Gastroesophageal sphincter (tissue), 4 donors: Measurements from ENCODE around the gene KRTAP19-3. TPM values are rescaled to one million over a fixed set of nuclear protein-coding genes. Genes with fewer than 3 reads are reported as not detected.

ENCODE experiments used
- ATAC-seq: fragments of 150-250 bp; one replicate; pipeline ENCODE4 v1.9.1; 2016; ENCODE audit warnings: mild to moderate bottlenecking, moderate library complexity
- H3K27ac ChIP-seq, 4 donors: fragments of 200-600 bp; sonication (generic) in 3 of 4; 1 replicate in 3 of 4; 2 replicates in 1 of 4; pipeline ENCODE4 v1.5.1; 2016 to 2019
- H3K27me3 ChIP-seq: fragments of 200-600 bp; sonication (generic); one replicate; pipeline ENCODE4 v1.5.1; 2019
- H3K36me3 ChIP-seq, 2 donors: fragments of 200-600 bp; sonication (generic); one replicate each; pipeline ENCODE4 v1.5.1; 2019; ENCODE audit warnings: control low read depth in 1 of 2
- H3K4me1 ChIP-seq, 3 donors: fragments of 200-600 bp; sonication (generic); 1 replicate in 2 of 3; 2 replicates in 1 of 3; pipeline ENCODE4 v1.5.1; 2016 to 2019; ENCODE audit warnings: control low read depth in 2 of 3
- H3K4me3 ChIP-seq, 2 donors: fragments of 200-600 bp; sonication (generic); one replicate each; pipeline ENCODE4 v1.5.1; 2019; ENCODE audit warnings: mild to moderate bottlenecking in 1 of 2, moderate library complexity in 1 of 2
- H3K9me3 ChIP-seq, 3 donors: fragments of 200-600 bp; sonication (generic); one replicate each; pipeline ENCODE4 v1.5.1; 2017 to 2019; ENCODE audit warnings: control low read depth in 2 of 3
- EP300 ChIP-seq: sonication (generic); formaldehyde crosslinking; IDR thresholded peaks from one replicate; pipeline ENCODE4 v1.6.1; 2017; ENCODE audit warnings: antibody characterized with exemption, mild to moderate bottlenecking
- POLR2A ChIP-seq, 2 donors: fragments of 450-650 bp; IDR thresholded peaks; one replicate each; pipeline ENCODE4 v1.6.1; 2017; ENCODE audit warnings: antibody characterized with exemption in 2 of 2, mild to moderate bottlenecking in 2 of 2, moderate library complexity in 1 of 2
- POLR2AphosphoS5 ChIP-seq: sonication (generic); formaldehyde crosslinking; IDR thresholded peaks from one replicate; pipeline ENCODE4 v1.6.1; 2017; ENCODE audit warnings: antibody characterized with exemption
- WGBS, 2 donors: methylation state at CpG; one replicate each; pipeline ENCODE4 v1.1.5; 2018; ENCODE audit warnings: low coverage in 1 of 2; 5-methylcytosine and 5-hydroxymethylcytosine counted together
- total RNA-seq, 4 donors: library from RNA; depleted of rRNA; stranded (reverse); fragments of >200 nt; gene quantifications; one replicate each; pipeline ENCODE4 v1.1.0, GENCODE V29; 2016
- TF ChIP-seq, protein P1 (sequence below), 4 experiments: fragments of 200-600 bp in 2 of 4; fragments of 450-650 bp in 2 of 4; sonication (generic) in 1 of 4; IDR thresholded peaks; one replicate each; pipeline ENCODE4 v1.5.1; 2017 to 2019; ENCODE audit warnings: antibody characterized with exemption in 4 of 4, mild to moderate bottlenecking in 2 of 4, moderate library complexity in 2 of 4

KRTAP19-3 gene
- total RNA-seq, 4 donors from 2014 or later = 1.7 TPM; not detected in 3

DNA sequence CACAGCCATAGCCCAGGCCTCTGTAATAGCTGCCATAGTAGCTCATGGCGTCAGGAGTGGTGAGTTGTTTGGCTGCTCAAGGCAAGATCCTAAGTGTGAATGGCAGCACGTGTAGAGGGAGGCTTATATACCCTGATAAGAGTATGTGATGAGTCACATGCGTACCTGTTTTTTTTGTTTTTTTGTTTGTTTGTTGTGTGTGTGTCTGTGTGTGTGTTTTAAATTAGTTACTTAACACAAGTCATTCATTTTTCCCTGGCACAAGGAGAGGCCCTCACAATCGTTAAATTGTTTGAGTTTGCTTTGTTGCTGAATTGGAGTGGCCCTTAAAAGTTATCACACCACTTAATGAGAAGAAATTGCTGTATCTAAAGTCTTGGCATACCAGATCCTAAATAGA is 5.3 kb upstream of the KRTAP19-3 start, which contains the start of gene KRTAP19-4:
Gene KRTAP19-4 (minus strand): TSS at position 101 of the 400 bp plus-strand sequence. CDS start 55 bp downstream, at position 46.
- Histone ChIP-seq H3K27me3 (no peaks in the 10 kb centered on the region), H3K4me3 (no peak within 1 kb of the TSS), H3K27ac (no peak within 1 kb of the TSS), H3K36me3 (no peaks in the 10 kb centered on the region), H3K9me3 (no peaks in the 10 kb centered on the region), H3K4me1 (no peaks in the 10 kb centered on the region)
- 67 to 86% methylated on average over 1 to 2 of the region's 4 CpGs for WGBS, 2 donors
- no peak for ATAC-seq
- TF ChIP-seq POLR2A (IDR thresholded peaks at IDR 0.05) (no peak), POLR2AphosphoS5 (no peak), EP300 (no peak)
- TF ChIP-seq, protein P1, sequence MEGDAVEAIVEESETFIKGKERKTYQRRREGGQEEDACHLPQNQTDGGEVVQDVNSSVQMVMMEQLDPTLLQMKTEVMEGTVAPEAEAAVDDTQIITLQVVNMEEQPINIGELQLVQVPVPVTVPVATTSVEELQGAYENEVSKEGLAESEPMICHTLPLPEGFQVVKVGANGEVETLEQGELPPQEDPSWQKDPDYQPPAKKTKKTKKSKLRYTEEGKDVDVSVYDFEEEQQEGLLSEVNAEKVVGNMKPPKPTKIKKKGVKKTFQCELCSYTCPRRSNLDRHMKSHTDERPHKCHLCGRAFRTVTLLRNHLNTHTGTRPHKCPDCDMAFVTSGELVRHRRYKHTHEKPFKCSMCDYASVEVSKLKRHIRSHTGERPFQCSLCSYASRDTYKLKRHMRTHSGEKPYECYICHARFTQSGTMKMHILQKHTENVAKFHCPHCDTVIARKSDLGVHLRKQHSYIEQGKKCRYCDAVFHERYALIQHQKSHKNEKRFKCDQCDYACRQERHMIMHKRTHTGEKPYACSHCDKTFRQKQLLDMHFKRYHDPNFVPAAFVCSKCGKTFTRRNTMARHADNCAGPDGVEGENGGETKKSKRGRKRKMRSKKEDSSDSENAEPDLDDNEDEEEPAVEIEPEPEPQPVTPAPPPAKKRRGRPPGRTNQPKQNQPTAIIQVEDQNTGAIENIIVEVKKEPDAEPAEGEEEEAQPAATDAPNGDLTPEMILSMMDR (IDR thresholded peaks at IDR 0.05) = no peak

- H3K36me3 ChIP-seq = no peaks in the 10 kb centered on the region
- H3K9me3 ChIP-seq = peaks cover 0 to 5% (median 0%) of the 10 kb centered on the region in 3 donors
- H3K27ac ChIP-seq = no peak within 1 kb of the TSS
- H3K27me3 ChIP-seq = no peaks in the 10 kb centered on the region
- H3K4me1 ChIP-seq = no peaks in the 10 kb centered on the region
- WGBS, 2 donors = 75 to 100% methylated on average over 1 of the region's 2 CpGs
- no peak for ATAC-seq
- H3K4me3 ChIP-seq = no peak within 1 kb of the TSS
- no peak for TF ChIP-seq POLR2AphosphoS5
- no peak for TF ChIP-seq EP300
- no peak for TF ChIP-seq POLR2A (IDR thresholded peaks at IDR 0.05)
- TF ChIP-seq, protein P1 (IDR thresholded peaks at IDR 0.05) = no peak
Observed at GRCh38 chr21:30487336-30487735, 4.5 kb downstream of the KRTAP19-3 start, which contains the start of gene KRTAP19-2. Gene KRTAP19-2 (minus strand): TSS chr21:30487436. CDS start chr21:30487348, 88 bp downstream.

DNA sequence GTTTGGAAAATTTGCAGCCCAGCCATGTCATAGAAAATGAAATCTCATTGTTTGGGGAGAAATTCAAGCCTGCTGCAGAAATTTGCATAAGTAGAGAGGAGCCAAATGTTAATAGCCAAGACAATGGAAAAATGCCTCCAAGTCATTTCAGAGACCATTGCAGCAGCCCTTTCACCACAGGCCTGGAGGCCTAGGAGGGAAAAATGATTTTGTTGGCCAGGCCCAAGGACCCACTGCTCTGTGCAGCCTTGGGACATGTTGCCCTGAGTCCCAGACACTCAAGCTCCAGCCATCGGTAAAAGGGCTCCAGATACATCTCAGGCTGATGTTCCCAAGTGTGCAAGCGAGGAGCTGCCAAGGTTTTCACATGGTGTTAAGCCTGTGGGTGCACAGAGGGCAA is 5.6 kb downstream of the KRTAP19-3 start:
- Histone ChIP-seq H3K36me3 (no peaks in the 10 kb centered on the region), H3K9me3 (peaks cover 0 to 5% (median 0%) of the 10 kb centered on the region in 3 donors), H3K27me3 (no peaks in the 10 kb centered on the region), H3K4me3 (no peak overlapping the region), H3K27ac (no peak overlapping the region), H3K4me1 (no peaks in the 10 kb centered on the region)
- WGBS, 2 donors = no CpG with 5 or more reads among the region's 2 CpGs
- TF ChIP-seq EP300 (no peak), POLR2A (IDR thresholded peaks at IDR 0.05) (no peak), POLR2AphosphoS5 (no peak)
- ATAC-seq = no peak

- H3K9me3 ChIP-seq = peaks cover 0 to 5% (median 0%) of the 10 kb centered on the region in 3 donors
- no peaks in the 10 kb centered on the region for H3K27me3 ChIP-seq
- no peak for TF ChIP-seq POLR2AphosphoS5
- TF ChIP-seq, protein P1 (IDR thresholded peaks at IDR 0.05) = no peak
- no peak for TF ChIP-seq POLR2A (IDR thresholded peaks at IDR 0.05)
- TF ChIP-seq EP300 = no peak
- H3K4me3 ChIP-seq = no peak overlapping the region
- no peaks in the 10 kb centered on the region for H3K36me3 ChIP-seq
- 58 to 64% methylated on average over 2 of the region's 2 CpGs for WGBS, 2 donors
- no peaks in the 10 kb centered on the region for H3K4me1 ChIP-seq
- no peak for ATAC-seq
- H3K27ac ChIP-seq = no peak overlapping the region
Observed at GRCh38 chr21:30482130-30482529, 9.7 kb downstream of the KRTAP19-3 start.

- ATAC-seq = no peak
- Histone ChIP-seq H3K36me3 (no peaks in the 10 kb centered on the region), H3K4me1 (no peaks in the 10 kb centered on the region), H3K4me3 (no peak within 1 kb of the TSS), H3K9me3 (no peaks in the 10 kb centered on the region), H3K27ac (no peak within 1 kb of the TSS), H3K27me3 (no peaks in the 10 kb centered on the region)
- 73 to 86% methylated on average over 1 to 4 of the region's 7 CpGs for WGBS, 2 donors
- TF ChIP-seq POLR2AphosphoS5 = no peak
- TF ChIP-seq POLR2A (IDR thresholded peaks at IDR 0.05) = no peak
- TF ChIP-seq, protein P1 (IDR thresholded peaks at IDR 0.05) = no peak
- TF ChIP-seq EP300 = no peak
Observed at GRCh38 chr21:30480145-30480544, 11.7 kb downstream of the KRTAP19-3 start, which contains the start of gene KRTAP19-1. Gene KRTAP19-1 (minus strand): TSS chr21:30480367. CDS start chr21:30480317, 50 bp downstream.
